Nephron progenitor cell (in vitro differentiated cells): Measurements from ENCODE around the gene ERBB4.

Experiments used
- DNase-seq: peaks from one replicate; pipeline ENCODE4 v3.0.0; 2021
- H3K27ac Mint-ChIP-seq: 2 replicates; pipeline ENCODE4 v1.8.0; 2021; ENCODE audit warnings: mild to moderate bottlenecking, moderate library complexity, mixed read lengths
- H3K27me3 Mint-ChIP-seq: 2 replicates; pipeline ENCODE4 v1.8.0; 2021; ENCODE audit warnings: mild to moderate bottlenecking, low read depth, mixed read lengths; ENCODE audit not compliant: poor library complexity
- H3K36me3 Mint-ChIP-seq: 2 replicates; pipeline ENCODE4 v1.8.0; 2021; ENCODE audit warnings: low read depth, mixed read lengths
- H3K4me1 Mint-ChIP-seq: 2 replicates; pipeline ENCODE4 v1.8.0; 2021; ENCODE audit warnings: mixed read lengths
- H3K4me3 Mint-ChIP-seq: 2 replicates; pipeline ENCODE4 v1.8.0; 2021; ENCODE audit warnings: mild to moderate bottlenecking, moderate library complexity, mixed read lengths
- H3K9me3 Mint-ChIP-seq: 2 replicates; pipeline ENCODE4 v1.8.0; 2021; ENCODE audit warnings: mild to moderate bottlenecking, moderate library complexity, mixed read lengths
- CTCF ChIP-seq: fragments of 200-600 bp; sonication (generic); IDR thresholded peaks from 2 replicates; pipeline ENCODE4 v1.5.0; 2021; ENCODE audit warnings: antibody characterized with exemption

Gene ERBB4

GRCh38 chr2:212066546-212066945 is 472.1 kb downstream of the ERBB4 start:
- TF ChIP-seq CTCF = no peak

GRCh38 chr2:212064318-212064717 is 474.3 kb downstream of the ERBB4 start:
- peaks cover 5% of the 10 kb centered on the region for H3K9me3 Mint-ChIP-seq
- no peak for TF ChIP-seq CTCF
- no peak overlapping the region for H3K4me3 Mint-ChIP-seq
- peaks cover 6% of the 10 kb centered on the region for H3K27me3 Mint-ChIP-seq
- H3K36me3 Mint-ChIP-seq = no peaks in the 10 kb centered on the region
- DNase-seq = no peak
- H3K27ac Mint-ChIP-seq = no peak overlapping the region
- no peaks in the 10 kb centered on the region for H3K4me1 Mint-ChIP-seq

More at GRCh38 chr2:212066546-212066945, 472.1 kb downstream of the ERBB4 start:
- Mint-ChIP-seq H3K36me3 (no peaks in the 10 kb centered on the region), H3K4me1 (no peaks in the 10 kb centered on the region), H3K4me3 (no peak overlapping the region), H3K9me3 (no peaks in the 10 kb centered on the region), H3K27ac (no peak overlapping the region), H3K27me3 (peaks cover 6% of the 10 kb centered on the region)
- DNase-seq = no peak

GRCh38 chr2:212052412-212053159 is 486.0 kb downstream of the ERBB4 start:
- H3K4me1 Mint-ChIP-seq = no peaks in the 10 kb centered on the region
- H3K36me3 Mint-ChIP-seq = peaks cover 4% of the 10 kb centered on the region
- H3K4me3 Mint-ChIP-seq = no peak overlapping the region
- DNase-seq = no peak
- no peak overlapping the region for H3K27ac Mint-ChIP-seq
- H3K9me3 Mint-ChIP-seq = peaks cover 50% of the 10 kb centered on the region
- TF ChIP-seq CTCF = no peak
- peaks cover 4% of the 10 kb centered on the region for H3K27me3 Mint-ChIP-seq

GRCh38 chr2:212050871-212051270 is 487.7 kb downstream of the ERBB4 start:
- no peak for DNase-seq
- H3K4me3 Mint-ChIP-seq = no peak overlapping the region
- peaks cover 2% of the 10 kb centered on the region for H3K36me3 Mint-ChIP-seq
- no peak for TF ChIP-seq CTCF
- no peak overlapping the region for H3K27ac Mint-ChIP-seq
- H3K9me3 Mint-ChIP-seq = peaks cover 33% of the 10 kb centered on the region
- H3K27me3 Mint-ChIP-seq = peaks cover 2% of the 10 kb centered on the region
- H3K4me1 Mint-ChIP-seq = no peaks in the 10 kb centered on the region

GRCh38 chr2:212042562-212042961 is 496.0 kb downstream of the ERBB4 start:
- Mint-ChIP-seq H3K4me1 (no peaks in the 10 kb centered on the region), H3K36me3 (no peaks in the 10 kb centered on the region), H3K4me3 (no peak overlapping the region), H3K27me3 (no peaks in the 10 kb centered on the region), H3K9me3 (no peaks in the 10 kb centered on the region), H3K27ac (no peak overlapping the region)
- DNase-seq = no peak
- TF ChIP-seq CTCF = no peak

GRCh38 chr2:212037062-212037461 is 501.5 kb downstream of the ERBB4 start:
- no peak for TF ChIP-seq CTCF
- Mint-ChIP-seq H3K4me3 (no peak overlapping the region), H3K36me3 (no peaks in the 10 kb centered on the region), H3K4me1 (no peaks in the 10 kb centered on the region), H3K9me3 (no peaks in the 10 kb centered on the region), H3K27me3 (no peaks in the 10 kb centered on the region), H3K27ac (no peak overlapping the region)
- DNase-seq = no peak
